GM18909 (cell line): ENCODE results near the gene ORMDL1.
"Not testable (repeated sequence)": the region's sequence is repeated elsewhere in the genome, so short reads cannot be mapped to it uniquely, and the experiment has no call there.

Source experiments
- ATAC-seq: cut with Tn5 transposase; IDR thresholded peaks from one replicate; pipeline ENCODE4 v1.9.1; 2021; ENCODE audit warnings: mild to moderate bottlenecking; ENCODE audit not compliant: unreplicated experiment, poor library complexity

ORMDL1 gene

GRCh38 chr2:189782221-189782671, 1.9 kb downstream of the ORMDL1 start:
- no peak for ATAC-seq

- no peak for ATAC-seq
Observed at GRCh38 chr2:189772212-189772611, 11.9 kb downstream of the ORMDL1 start.

GRCh38 chr2:189770590-189771322, 13.4 kb downstream of the ORMDL1 start:
- no peak for ATAC-seq

DNA sequence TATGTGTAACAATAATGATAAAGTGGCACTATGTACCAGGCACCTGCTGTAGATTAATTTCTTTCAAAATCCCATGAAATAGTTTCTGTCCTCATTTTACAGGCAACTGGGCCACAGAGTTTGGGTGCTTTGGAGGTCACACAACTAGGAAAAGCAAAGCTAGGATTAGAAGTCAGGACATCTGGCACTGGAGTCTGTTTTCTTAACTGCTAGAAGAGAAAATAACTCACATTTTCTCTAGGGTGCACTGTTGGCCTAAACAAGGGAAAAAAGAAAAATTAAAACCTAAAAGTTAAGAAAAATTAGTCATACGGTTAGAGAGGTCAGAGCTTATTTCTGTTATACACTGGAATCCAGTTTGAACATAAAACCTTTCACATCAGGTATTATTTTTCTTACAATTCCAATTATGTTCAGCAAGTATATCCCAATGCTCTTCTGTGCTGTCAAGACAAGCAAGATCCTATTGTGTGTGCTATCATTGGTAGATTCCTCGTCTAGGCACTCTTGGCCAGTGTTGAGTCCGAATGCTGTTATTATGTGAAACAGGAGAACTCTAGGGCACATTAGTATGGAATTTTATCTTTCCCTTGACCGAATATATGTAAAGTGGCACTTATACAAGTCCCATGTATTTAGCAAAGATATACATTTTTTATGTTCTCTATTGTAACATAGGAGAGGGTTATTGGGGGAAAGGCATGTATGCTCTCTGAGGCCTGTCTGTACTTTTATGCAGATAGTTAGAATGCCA, 20.1 kb downstream of the ORMDL1 start:
- no peak for ATAC-seq

DNA sequence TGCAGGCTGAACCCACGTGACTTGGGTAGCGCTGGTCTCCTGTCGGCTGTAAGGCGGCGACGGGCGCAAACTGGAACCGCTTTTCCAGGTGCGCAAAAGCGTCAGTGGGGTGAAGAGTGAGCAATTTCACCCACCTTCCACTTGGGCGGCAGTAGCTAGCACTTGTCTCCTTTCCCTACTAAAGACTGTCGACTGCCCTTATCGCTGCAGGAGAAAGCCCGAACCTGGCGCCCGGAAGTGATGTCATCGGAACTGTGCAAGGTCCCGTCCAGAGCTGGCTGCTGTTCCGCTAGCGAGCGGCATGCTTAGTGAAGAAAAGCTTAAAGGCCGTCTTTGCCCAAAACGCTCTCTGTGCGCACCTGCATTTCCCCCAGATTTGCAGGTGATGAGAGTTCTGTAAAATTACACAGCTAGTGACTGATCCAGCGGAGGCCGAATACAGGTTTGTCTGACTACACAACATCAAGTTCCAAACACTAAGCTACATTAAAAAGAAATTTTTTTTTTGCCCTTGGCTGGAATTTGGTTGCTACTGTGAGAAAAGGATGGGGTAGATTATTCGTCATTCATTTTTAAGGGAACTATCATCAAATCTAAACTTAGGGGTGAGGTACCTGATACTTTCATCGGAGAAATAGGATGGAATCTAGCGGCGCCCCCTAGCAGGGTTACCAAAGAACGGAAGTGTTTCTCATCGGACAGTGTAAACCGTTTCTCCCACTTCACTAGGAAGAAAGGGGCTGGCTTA, 21.4 kb downstream of the ORMDL1 start, which contains the start of gene OSGEPL1:
TSS of gene OSGEPL1 (minus strand) at position 242 of the 748 bp plus-strand sequence. CDS start 1,152 bp downstream, outside the sequence.
- peak; percentile 98 for ATAC-seq

DNA sequence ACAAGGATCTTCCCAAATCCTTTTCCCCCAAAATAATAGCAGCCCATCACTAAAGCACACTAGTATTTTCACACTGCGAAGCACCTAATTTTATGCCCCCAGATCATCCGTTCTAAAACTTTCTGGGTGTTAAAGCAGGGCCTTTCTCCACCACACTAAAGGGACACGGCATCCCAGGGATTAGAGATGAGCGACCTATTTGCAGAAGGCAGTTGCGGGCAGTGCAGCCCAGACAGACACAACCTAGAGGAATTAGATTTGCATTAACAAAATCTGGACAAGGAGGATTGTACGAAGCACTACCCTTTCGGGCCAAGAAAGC, 21.9 kb downstream of the ORMDL1 start:
- ATAC-seq: no peak

- not testable (repeated sequence) for ATAC-seq
Observed at GRCh38 chr2:189760154-189760553, 24.0 kb downstream of the ORMDL1 start.

DNA sequence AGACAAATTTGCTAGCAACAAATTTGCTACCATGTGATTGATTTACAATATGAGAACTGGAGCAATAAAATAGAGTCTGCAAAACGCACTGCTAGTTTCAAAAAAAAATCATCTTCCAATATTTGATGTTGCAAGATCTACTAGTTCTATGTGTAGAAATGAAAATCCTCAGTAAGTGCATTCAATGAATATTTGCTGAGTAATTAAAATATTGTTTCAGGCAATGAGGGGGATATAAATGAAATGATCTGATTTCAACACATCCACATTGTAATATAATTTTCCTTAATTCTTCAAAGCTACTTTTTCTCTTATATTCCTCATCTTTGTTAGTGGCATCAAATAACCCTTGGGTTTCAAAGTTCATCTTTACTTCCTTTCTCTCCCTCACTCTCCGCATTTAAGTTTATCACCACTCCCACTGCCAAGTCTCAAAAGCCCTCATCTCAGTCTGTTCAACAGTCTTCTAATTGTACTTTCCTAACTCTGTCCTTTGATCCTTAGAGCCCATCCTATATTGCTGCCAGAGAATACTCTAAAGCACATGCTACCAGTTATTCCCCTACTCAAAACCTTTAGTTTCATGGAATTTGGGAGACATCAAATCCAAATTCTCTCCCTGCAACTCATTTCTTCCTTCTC, 27.7 kb downstream of the ORMDL1 start:
- no peak for ATAC-seq

DNA sequence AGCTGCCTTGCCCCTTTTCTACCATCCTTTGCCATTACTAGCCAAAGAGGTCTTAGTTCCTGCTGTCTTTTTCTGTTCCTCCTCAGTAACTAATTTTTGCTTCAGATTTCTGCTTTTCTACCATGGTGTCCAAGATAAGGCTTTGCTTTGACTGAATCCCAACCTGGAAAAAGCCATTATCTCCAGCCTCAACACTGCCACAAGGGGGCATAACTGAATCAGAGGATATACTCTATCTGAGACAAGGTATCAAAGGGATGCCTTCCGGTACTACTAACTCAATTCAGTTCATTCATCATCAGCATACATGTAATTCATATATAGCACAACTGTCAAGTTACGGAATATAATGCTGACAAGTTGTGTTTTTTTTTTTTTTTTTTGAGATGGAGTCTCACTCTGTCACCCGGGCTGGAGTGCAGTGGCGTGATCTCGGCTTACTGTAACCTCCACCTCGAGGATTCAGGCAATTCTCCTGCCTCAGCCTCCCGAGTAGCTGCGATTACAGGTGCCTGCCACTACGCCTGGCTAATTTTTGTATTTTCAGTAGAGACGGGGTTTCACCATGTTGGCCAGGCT, 33.0 kb downstream of the ORMDL1 start:
- ATAC-seq: no peak

- ATAC-seq: no peak
Observed at GRCh38 chr2:189729430-189729829, 54.7 kb downstream of the ORMDL1 start.

DNA sequence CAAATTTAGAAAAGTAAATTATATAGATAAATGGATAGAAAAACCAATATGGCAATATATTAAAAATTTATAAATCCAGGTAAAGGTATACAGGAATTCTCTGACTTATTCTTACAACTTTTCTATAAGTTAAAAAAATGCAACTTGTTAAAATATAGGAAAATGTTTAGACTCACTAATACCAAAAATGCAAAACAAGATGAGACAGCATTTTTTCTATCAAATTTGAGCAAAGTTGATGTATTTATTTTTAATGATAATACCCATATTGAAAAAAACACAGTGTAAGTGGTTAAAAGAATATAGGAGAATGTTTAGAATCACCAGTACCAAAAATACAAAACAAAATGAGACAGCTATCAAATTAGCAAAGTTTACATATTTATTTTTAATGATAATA, 57.3 kb downstream of the ORMDL1 start:
- ATAC-seq: no peak

- ATAC-seq: no peak
Observed at GRCh38 chr2:189726271-189726670, 57.9 kb downstream of the ORMDL1 start.

GRCh38 chr2:189723192-189723591, 60.9 kb downstream of the ORMDL1 start:
- no peak for ATAC-seq
